Nephron (organoid): ENCODE measurements around the gene ABHD12B.
A peak's percentile ranks its signal among the peaks of the same experiment; 100 is the strongest.

Experiments used
- H3K27ac Mint-ChIP-seq, 3 experiments: 2 replicates each; pipeline ENCODE4 v1.8.0; 2020; ENCODE audit warnings: mixed read lengths in 3 of 3, mild to moderate bottlenecking in 2 of 3, moderate library complexity in 1 of 3
- H3K27me3 Mint-ChIP-seq: 2 replicates; pipeline ENCODE4 v1.8.0; 2021; ENCODE audit warnings: low read depth, mild to moderate bottlenecking, moderate library complexity, mixed read lengths
- H3K36me3 Mint-ChIP-seq: 2 replicates; pipeline ENCODE4 v1.8.0; 2020; ENCODE audit warnings: low read depth, mixed read lengths
- H3K4me1 Mint-ChIP-seq: 2 replicates; pipeline ENCODE4 v1.8.0; 2020; ENCODE audit warnings: mixed read lengths
- H3K4me3 Mint-ChIP-seq, 3 experiments: 2 replicates each; pipeline ENCODE4 v1.8.0; 2020; ENCODE audit warnings: mild to moderate bottlenecking in 3 of 3, mixed read lengths in 3 of 3, moderate library complexity in 2 of 3
- H3K9me3 Mint-ChIP-seq: 2 replicates; pipeline ENCODE4 v1.8.0; 2020; ENCODE audit warnings: mixed read lengths
- TF ChIP-seq, protein P1 (sequence below), 3 experiments: fragments of 200-600 bp; sonication (generic); IDR thresholded peaks; one replicate each; pipeline ENCODE4 v1.5.0; 2021; ENCODE audit warnings: antibody characterized with exemption in 3 of 3; ENCODE audit not compliant: unreplicated experiment in 3 of 3

The ABHD12B gene

DNA sequence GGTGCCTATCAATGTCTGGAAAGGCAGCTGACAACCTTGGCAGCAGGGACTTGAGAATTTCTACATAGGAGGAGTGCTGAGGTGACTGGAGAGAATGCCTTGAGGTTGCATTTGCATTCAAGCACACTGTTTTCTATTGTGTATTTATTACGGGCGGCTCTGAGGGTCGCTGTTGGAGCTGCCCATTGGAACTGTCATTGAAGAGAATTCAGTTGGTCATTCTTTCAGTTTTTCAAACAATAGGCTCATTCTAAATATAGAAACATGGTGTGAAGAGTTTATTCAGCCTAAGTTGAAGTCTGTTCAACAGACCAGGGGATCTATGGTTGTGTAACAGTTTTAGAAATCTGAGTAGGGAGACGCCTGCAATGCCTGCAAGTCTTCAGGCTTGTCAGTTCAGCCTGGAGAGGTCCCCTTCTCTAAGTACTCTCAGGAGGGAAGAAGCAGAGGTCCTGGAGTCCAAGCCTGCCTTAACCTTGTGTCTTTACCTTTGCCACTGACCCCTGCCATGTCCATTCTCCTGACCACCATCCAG, 9.8 kb upstream of the ABHD12B start:
- Mint-ChIP-seq H3K4me1 (peaks cover 25% of the 10 kb centered on the region), H3K27ac (no peak overlapping the region), H3K9me3 (no peaks in the 10 kb centered on the region), H3K4me3 (no peak overlapping the region), H3K36me3 (no peaks in the 10 kb centered on the region), H3K27me3 (peaks cover 3% of the 10 kb centered on the region)
- TF ChIP-seq, protein P1, sequence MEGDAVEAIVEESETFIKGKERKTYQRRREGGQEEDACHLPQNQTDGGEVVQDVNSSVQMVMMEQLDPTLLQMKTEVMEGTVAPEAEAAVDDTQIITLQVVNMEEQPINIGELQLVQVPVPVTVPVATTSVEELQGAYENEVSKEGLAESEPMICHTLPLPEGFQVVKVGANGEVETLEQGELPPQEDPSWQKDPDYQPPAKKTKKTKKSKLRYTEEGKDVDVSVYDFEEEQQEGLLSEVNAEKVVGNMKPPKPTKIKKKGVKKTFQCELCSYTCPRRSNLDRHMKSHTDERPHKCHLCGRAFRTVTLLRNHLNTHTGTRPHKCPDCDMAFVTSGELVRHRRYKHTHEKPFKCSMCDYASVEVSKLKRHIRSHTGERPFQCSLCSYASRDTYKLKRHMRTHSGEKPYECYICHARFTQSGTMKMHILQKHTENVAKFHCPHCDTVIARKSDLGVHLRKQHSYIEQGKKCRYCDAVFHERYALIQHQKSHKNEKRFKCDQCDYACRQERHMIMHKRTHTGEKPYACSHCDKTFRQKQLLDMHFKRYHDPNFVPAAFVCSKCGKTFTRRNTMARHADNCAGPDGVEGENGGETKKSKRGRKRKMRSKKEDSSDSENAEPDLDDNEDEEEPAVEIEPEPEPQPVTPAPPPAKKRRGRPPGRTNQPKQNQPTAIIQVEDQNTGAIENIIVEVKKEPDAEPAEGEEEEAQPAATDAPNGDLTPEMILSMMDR (IDR thresholded peaks at IDR 0.05; ENCODE audit: unreplicated experiment in 3 of 3) = no peak

DNA sequence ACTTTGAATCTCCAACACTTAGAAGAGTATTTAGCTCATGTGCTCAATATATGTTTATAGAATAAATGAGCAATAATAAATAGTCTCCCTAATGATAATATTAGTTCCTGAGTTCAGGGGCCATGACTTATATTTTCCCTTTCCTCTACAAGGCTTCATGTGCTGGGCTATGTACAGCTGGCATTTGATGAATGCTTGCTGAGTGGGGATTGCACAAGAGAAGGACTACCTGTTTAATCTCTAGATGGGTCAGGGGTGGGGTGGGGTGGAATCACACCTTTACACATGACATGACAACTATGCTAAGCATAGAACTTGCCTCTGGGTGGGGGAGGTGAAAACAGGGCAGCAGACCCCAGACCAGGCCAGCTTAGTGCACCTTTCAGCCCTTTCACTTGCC, 7.6 kb upstream of the ABHD12B start:
- no peaks in the 10 kb centered on the region for H3K9me3 Mint-ChIP-seq
- H3K27ac Mint-ChIP-seq = no peak overlapping the region
- TF ChIP-seq, protein P1 (IDR thresholded peaks at IDR 0.05; ENCODE audit: unreplicated experiment in 3 of 3) = no peak
- H3K4me3 Mint-ChIP-seq = no peak overlapping the region
- no peaks in the 10 kb centered on the region for H3K27me3 Mint-ChIP-seq
- H3K36me3 Mint-ChIP-seq = no peaks in the 10 kb centered on the region
- peaks cover 21% of the 10 kb centered on the region for H3K4me1 Mint-ChIP-seq

DNA sequence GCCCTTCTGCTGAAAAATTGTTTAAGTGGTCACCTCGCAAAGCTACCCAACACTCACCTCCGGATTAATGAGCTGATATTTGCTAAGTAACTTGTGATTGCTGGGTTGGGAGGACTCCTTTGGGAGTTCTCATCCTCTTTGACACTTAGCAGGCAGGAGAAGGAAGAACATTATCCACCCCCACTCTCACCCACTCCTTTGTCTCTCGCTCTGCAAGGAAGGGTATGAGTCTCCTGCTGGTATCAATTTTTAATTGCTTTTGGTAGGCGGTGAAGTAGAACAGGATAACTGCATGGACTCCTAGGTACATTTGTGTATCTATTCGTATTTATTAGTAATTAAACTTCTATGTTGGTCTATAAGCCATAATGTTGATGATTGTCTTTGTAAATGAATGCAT, 6.9 kb upstream of the ABHD12B start:
- H3K4me3 Mint-ChIP-seq = no peak overlapping the region
- peaks cover 18% of the 10 kb centered on the region for H3K4me1 Mint-ChIP-seq
- no peaks in the 10 kb centered on the region for H3K9me3 Mint-ChIP-seq
- no peak overlapping the region for H3K27ac Mint-ChIP-seq
- H3K27me3 Mint-ChIP-seq = peaks cover 2% of the 10 kb centered on the region
- H3K36me3 Mint-ChIP-seq = no peaks in the 10 kb centered on the region
- TF ChIP-seq, protein P1 (IDR thresholded peaks at IDR 0.05; ENCODE audit: unreplicated experiment in 3 of 3) = no peak

DNA sequence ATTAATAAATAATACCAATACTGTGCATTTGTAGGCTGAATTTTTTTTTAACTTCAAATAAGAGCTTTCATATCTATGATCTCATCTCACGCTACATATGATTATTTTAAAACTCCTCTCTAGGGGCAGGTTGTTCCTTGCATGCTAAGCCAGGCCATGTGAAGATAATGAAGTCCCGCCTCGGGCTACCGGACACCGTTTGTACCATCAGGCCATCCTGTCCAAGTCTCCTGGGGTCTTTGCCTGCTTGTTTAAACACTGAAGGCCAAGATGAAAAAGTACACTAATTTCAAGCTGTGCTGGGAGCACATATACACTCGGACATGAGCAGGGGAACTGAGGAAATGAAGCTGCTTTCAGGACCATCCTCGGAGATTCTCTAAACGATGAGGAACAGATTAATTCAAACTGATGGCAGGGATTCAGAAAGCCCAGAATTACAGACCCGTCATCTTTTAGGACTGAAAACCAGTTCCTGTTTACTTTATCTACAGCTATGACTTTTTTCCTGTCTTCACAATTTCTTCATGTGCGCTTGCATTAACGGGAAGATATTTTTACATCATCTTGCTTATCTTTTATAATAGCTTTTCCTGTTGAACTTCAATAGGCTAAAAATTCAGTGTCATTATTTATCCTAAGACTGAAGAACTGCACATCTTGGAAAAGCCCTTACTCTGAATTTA, 6.3 kb upstream of the ABHD12B start:
- TF ChIP-seq, protein P1 (IDR thresholded peaks at IDR 0.05; ENCODE audit: unreplicated experiment in 3 of 3) = no peak
- Mint-ChIP-seq H3K4me1 (peaks cover 12% of the 10 kb centered on the region), H3K27me3 (peaks cover 8% of the 10 kb centered on the region), H3K27ac (no peak overlapping the region), H3K9me3 (no peaks in the 10 kb centered on the region), H3K4me3 (no peak overlapping the region), H3K36me3 (no peaks in the 10 kb centered on the region)

DNA sequence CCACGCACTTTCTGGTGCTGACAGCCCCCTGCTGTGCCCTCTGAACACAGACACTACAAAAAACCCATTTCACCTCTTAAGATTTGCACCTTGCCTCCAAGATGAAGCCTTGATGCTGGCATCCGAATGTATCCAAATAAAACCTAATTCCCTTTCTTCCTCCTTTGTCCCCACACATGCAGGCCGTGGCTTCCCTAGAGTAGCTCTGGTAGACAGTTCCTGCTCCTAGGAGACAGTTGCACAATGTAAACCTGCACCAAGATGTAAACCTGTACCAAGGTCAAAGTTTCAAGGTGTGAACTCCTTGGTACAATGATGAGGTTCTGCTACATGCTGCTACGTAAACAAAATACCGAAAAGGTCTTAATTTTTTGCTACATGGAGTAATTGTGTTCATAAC, 625 bp upstream of the ABHD12B start:
- no peaks in the 10 kb centered on the region for H3K36me3 Mint-ChIP-seq
- peaks cover 59% of the 10 kb centered on the region for H3K27me3 Mint-ChIP-seq
- H3K4me3 Mint-ChIP-seq = peak overlapping the region; percentile 26 to 60 (median 37)
- no peak overlapping the region for H3K27ac Mint-ChIP-seq
- H3K9me3 Mint-ChIP-seq = no peaks in the 10 kb centered on the region
- TF ChIP-seq, protein P1 (IDR thresholded peaks at IDR 0.05; ENCODE audit: unreplicated experiment in 3 of 3) = no peak
- peaks cover 6% of the 10 kb centered on the region for H3K4me1 Mint-ChIP-seq

DNA sequence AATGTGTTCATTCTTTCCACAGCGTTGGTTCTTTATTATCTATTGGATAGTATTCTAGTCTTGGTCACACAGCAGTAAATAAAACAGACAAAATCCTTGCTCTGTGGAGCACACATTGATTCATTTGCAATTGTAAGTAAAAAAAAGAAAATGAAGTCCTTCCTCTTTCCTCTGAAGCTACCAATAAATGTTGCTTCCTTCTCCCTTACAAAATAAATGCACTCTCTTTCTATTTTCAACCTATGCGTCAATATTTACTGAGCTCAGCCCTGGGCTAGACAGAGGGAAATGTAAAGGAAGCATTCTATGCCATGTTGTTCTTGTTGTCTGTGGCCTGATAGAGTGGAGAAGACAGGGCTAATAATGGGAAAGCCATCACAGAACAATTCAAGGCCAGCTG, 2.9 kb downstream of the ABHD12B start:
- no peak overlapping the region for H3K27ac Mint-ChIP-seq
- TF ChIP-seq, protein P1 (IDR thresholded peaks at IDR 0.05; ENCODE audit: unreplicated experiment in 3 of 3) = no peak
- peaks cover 72% of the 10 kb centered on the region for H3K27me3 Mint-ChIP-seq
- no peak overlapping the region for H3K4me3 Mint-ChIP-seq
- H3K9me3 Mint-ChIP-seq = no peaks in the 10 kb centered on the region
- peaks cover 6% of the 10 kb centered on the region for H3K4me1 Mint-ChIP-seq
- H3K36me3 Mint-ChIP-seq = no peaks in the 10 kb centered on the region
